ENCODE data around the gene WNT5A.

DNA sequence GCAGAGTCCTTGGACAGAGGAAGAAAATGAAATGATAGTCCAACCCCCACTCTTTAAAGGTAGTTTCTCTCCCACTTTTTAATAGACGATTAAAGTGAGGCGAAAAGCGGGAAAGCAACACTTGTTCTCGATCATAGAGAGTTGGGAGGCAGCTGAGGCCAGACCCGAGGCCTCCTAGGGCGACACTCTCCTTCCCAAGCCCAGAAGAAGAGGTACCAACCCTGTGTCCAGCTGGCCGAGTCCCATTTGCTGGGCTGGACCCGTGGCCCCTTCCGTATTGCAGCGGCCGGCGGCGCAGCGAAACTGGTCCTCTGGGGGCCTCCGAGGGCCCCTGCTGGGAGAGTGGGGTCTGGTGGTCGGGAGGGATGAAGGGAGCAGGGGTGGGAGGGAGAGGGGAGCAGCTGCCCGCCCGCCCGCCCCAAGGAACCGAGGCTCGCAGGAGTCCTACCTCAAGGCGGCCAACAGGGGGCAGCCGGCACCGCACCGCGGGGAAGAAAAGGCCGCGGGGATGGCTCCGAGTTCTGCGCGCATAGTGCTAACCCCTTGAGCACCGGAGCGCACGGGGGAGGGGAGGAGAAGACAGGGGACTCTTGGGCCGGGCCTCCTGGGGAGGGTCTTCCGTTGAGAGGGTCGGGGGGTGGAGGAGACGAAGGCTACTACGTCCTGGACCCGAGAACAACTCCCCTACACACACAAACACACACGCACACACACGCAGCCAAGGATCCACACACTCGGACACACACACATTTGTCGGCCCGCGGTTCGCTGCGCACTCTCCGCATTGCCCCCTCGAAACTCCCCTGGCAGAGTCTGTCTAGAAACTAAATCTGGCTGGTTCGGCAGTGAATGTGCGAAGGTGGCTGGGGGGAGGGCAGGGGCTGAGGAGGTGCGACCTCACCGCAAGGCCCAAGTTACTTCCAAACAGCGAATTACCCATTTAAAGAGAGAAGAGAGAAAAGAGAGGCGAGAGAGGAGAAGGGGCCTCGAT lies 2.0 kb downstream of the WNT5A start:
- peak; percentile 55 for TF ChIP-seq RAD21 (IDR thresholded peaks at IDR 0.05; ENCODE audit: low read depth)
- TF ChIP-seq TAF1 (IDR thresholded peaks at IDR 0.05; ENCODE audit: low read depth), result no peak
- TF ChIP-seq CREB1 (IDR thresholded peaks at IDR 0.05; ENCODE audit: low read depth), result no peak
- TF ChIP-seq, protein P1, sequence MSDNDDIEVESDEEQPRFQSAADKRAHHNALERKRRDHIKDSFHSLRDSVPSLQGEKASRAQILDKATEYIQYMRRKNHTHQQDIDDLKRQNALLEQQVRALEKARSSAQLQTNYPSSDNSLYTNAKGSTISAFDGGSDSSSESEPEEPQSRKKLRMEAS (IDR thresholded peaks at IDR 0.05), result no peak
- TF ChIP-seq TCF12 (IDR thresholded peaks at IDR 0.05; ENCODE audit: low read depth), result no peak
- TF ChIP-seq YY1 (IDR thresholded peaks at IDR 0.05; ENCODE audit: low read depth), result no peak
- no peak for TF ChIP-seq EGR1 (IDR thresholded peaks at IDR 0.05)
- TF ChIP-seq FOXM1 (IDR thresholded peaks at IDR 0.05; ENCODE audit: borderline replicate concordance, low read depth), result no peak
- TF ChIP-seq, protein P2, sequence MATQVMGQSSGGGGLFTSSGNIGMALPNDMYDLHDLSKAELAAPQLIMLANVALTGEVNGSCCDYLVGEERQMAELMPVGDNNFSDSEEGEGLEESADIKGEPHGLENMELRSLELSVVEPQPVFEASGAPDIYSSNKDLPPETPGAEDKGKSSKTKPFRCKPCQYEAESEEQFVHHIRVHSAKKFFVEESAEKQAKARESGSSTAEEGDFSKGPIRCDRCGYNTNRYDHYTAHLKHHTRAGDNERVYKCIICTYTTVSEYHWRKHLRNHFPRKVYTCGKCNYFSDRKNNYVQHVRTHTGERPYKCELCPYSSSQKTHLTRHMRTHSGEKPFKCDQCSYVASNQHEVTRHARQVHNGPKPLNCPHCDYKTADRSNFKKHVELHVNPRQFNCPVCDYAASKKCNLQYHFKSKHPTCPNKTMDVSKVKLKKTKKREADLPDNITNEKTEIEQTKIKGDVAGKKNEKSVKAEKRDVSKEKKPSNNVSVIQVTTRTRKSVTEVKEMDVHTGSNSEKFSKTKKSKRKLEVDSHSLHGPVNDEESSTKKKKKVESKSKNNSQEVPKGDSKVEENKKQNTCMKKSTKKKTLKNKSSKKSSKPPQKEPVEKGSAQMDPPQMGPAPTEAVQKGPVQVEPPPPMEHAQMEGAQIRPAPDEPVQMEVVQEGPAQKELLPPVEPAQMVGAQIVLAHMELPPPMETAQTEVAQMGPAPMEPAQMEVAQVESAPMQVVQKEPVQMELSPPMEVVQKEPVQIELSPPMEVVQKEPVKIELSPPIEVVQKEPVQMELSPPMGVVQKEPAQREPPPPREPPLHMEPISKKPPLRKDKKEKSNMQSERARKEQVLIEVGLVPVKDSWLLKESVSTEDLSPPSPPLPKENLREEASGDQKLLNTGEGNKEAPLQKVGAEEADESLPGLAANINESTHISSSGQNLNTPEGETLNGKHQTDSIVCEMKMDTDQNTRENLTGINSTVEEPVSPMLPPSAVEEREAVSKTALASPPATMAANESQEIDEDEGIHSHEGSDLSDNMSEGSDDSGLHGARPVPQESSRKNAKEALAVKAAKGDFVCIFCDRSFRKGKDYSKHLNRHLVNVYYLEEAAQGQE (IDR thresholded peaks at IDR 0.05; ENCODE audit: low read depth), result no peak
- no peak for TF ChIP-seq EP300 (IDR thresholded peaks at IDR 0.05; ENCODE audit: borderline replicate concordance)
- TF ChIP-seq NFIC (IDR thresholded peaks at IDR 0.05), result no peak

All from Ishikawa (cell line).